Brain microvascular endothelial cell (primary cell): Measurements from ENCODE around the gene COA8.

Source experiments
- DNase-seq: peaks from one replicate; pipeline ENCODE4 v3.0.0-alpha.2; 2020
- H3K27ac ChIP-seq: fragments of 250-450 bp; sonication (Bioruptor Pico); 2 replicates; pipeline ENCODE4 v1.5.1; 2020; ENCODE audit warnings: mild to moderate bottlenecking, moderate library complexity
- H3K27me3 ChIP-seq: fragments of 250-450 bp; sonication (Bioruptor Pico); replicated peaks from 2 replicates; pipeline ENCODE4 v1.5.1; 2020; ENCODE audit warnings: mild to moderate bottlenecking
- H3K36me3 ChIP-seq: fragments of 250-450 bp; sonication (Bioruptor Pico); replicated peaks from 2 replicates; pipeline ENCODE4 v1.5.1; 2020; ENCODE audit warnings: mild to moderate bottlenecking
- H3K4me3 ChIP-seq: 2 replicates; pipeline ENCODE4 v1.5.1; 2011; ENCODE audit warnings: low read depth, mild to moderate bottlenecking, control low read depth, low read length, moderate library complexity
- CTCF ChIP-seq: IDR thresholded peaks from 2 replicates; pipeline ENCODE4 v1.5.1; 2011; ENCODE audit warnings: low read depth, mild to moderate bottlenecking, moderate library complexity, low read length, control low read depth, inconsistent platforms; ENCODE audit errors: missing control alignments
- in situ Hi-C: cut with HindIII; loops from 2 replicates; pipeline ENCODE4 v1.10.0; 2017; ENCODE audit warnings: low sequenced_read_pairs, low pct_ligation_motif_present

COA8 gene

GRCh38 chr14:103576371-103577024 is 13.7 kb downstream of the COA8 start:
- H3K36me3 ChIP-seq: peaks cover 29% of the 10 kb centered on the region
- in situ Hi-C loops: no loop called here
- TF ChIP-seq CTCF: no peak
- H3K4me3 ChIP-seq: no peak overlapping the region
- H3K27me3 ChIP-seq: no peaks in the 10 kb centered on the region
- DNase-seq: peak; percentile 73
- H3K27ac ChIP-seq: no peak overlapping the region

- H3K36me3 ChIP-seq: peaks cover 30% of the 10 kb centered on the region
- DNase-seq: no peak
- no peaks in the 10 kb centered on the region for H3K27me3 ChIP-seq
- no peak overlapping the region for H3K27ac ChIP-seq
- in situ Hi-C loops: no loop called here
- H3K4me3 ChIP-seq: no peak overlapping the region
- TF ChIP-seq CTCF: no peak
Measured at GRCh38 chr14:103578401-103579075, 15.8 kb downstream of the COA8 start.

- Histone ChIP-seq H3K4me3 (no peak overlapping the region), H3K27ac (no peak overlapping the region), H3K36me3 (peaks cover 16% of the 10 kb centered on the region), H3K27me3 (no peaks in the 10 kb centered on the region)
- in situ Hi-C loops: no loop called here
- no peak for DNase-seq
- no peak for TF ChIP-seq CTCF
Measured at GRCh38 chr14:103581206-103581605, 18.4 kb downstream of the COA8 start.

- Histone ChIP-seq H3K4me3 (no peak overlapping the region), H3K27ac (no peak overlapping the region), H3K36me3 (peaks cover 16% of the 10 kb centered on the region), H3K27me3 (no peaks in the 10 kb centered on the region)
- TF ChIP-seq CTCF: no peak
- in situ Hi-C loops: no loop called here
- DNase-seq: no peak
Measured at GRCh38 chr14:103581954-103582703, 19.4 kb downstream of the COA8 start.

- Histone ChIP-seq H3K27ac (no peak overlapping the region), H3K4me3 (no peak overlapping the region), H3K27me3 (no peaks in the 10 kb centered on the region), H3K36me3 (peaks cover 6% of the 10 kb centered on the region)
- TF ChIP-seq CTCF: no peak
- in situ Hi-C loops: no loop called here
- no peak for DNase-seq
Measured at GRCh38 chr14:103584326-103584915, 21.7 kb downstream of the COA8 start.
